Dedifferentiated amniotic fluid mesenchymal stem cell (primary cell): Measurements from ENCODE around the gene MARK1.

ENCODE experiments used
- DNase-seq: peaks from one replicate; pipeline ENCODE4 v3.0.0-alpha.2; 2016; ENCODE audit errors: extremely low spot score

Gene MARK1

DNA sequence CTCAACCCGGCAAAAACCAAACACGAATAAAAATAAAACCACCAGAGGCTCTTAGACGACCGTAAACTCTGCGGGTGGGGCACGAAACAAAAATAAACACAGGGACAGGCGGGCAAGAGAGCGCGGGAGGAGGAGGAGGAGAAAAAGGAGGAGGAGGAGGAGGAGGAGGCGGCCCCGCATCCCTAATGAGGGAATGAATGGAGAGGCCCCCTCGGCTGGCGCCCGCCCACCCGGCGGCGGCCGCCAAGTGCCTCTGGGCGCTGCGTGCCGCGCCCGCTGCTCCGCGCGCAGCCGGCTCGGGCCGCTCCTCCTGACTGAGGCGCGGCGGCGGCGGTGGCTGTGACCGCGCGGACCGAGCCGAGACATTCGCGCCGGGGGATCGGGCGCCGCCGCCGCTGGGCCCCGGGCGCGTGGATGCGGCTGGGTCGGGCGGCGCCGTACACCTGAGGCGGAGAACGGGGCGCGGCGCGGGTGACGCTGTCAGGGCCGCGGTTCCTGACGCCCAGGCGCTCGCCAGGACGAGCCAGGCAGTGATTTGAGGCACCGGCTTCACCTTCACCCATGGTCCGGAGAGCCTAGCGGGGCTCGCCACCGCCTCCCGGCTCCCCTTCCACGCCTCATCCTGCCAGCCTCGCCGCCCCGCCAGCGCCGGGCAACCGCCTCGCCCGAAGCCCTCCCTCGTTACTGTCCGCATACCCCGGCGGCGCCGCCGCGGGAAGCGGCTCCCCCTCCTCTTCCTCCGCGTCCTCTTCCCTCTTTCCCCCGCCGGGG lies at the start of gene MARK1:
TSS of gene MARK1 (plus strand) at position 229 of the 771 bp plus-strand sequence. CDS start 687 bp downstream, outside the sequence.
- peak; percentile 19 for DNase-seq

- DNase-seq: peak; percentile 50
These were observed 44.2 kb upstream of the MARK1 start for GRCh38 chr1:220483700-220484099.

- no peak for DNase-seq
These were observed 43.8 kb upstream of the MARK1 start for GRCh38 chr1:220484135-220484534.

- no peak for DNase-seq
These were observed 42.8 kb upstream of the MARK1 start for GRCh38 chr1:220485131-220485530.

DNA sequence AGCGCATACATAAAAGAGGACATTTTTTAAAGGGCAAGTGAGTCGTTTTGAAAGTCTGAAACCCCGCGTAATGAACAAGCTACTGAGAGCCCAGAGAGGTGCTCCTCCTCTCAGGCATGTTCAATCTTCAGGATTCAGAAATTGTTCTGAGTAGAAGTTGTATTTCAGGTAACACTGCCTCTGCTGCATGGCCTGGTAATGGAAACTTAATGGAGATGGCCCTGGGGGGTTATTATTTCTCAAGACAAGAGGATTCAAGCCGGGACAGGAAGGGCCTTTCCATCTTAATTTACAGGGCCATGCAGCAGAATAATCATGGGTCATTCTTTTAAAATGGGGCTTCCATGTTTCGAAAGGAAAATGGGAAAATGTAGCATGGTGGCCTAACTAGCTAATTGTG lies 42.1 kb upstream of the MARK1 start:
- no peak for DNase-seq

DNA sequence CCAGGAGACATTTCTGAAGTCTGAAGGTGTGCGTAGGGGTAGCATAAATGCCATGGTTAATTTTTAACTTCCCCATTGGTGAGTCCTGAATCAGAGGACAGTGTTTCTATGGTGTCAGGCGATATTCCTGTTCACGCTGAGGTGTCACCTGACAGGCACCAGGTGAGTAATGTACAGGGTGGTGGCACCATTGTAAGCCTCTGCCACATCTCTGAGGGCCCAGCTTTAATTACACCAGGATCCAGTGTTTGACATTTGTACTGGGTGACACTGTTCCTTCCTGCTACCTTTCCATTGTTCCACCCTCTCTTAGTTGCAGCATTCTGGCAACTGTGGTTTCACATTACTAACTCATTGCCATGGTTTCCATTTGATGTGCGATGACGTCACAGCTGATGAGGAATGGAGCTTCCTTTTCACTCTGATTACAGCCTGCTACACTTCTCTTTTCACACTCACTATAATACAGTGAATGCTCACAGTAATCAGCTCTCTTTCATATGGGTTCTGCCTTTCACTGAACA lies 40.6 kb upstream of the MARK1 start:
- DNase-seq: no peak

DNA sequence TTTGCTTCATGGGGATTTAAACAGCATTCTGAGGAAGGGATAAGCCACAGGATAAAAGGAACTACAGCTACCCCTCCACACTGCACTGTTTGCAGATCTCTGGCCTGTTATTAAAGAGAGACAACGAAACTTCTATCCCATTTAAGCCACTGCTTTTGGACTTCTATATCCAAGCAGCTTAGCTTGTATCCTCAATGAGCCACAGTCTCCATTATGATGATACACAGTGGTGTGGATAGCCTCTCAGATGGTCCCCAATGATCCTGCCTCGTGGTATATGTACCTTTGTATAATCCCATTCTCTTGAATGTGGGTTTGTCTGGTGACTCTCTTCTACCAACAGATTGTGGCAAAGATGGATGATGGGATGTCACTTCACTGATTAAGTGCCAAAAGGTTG lies 36.0 kb upstream of the MARK1 start:
- no peak for DNase-seq

GRCh38 chr1:220497220-220497947 lies 30.6 kb upstream of the MARK1 start:
- no peak for DNase-seq

GRCh38 chr1:220498188-220498587 lies 29.7 kb upstream of the MARK1 start:
- DNase-seq: no peak

DNA sequence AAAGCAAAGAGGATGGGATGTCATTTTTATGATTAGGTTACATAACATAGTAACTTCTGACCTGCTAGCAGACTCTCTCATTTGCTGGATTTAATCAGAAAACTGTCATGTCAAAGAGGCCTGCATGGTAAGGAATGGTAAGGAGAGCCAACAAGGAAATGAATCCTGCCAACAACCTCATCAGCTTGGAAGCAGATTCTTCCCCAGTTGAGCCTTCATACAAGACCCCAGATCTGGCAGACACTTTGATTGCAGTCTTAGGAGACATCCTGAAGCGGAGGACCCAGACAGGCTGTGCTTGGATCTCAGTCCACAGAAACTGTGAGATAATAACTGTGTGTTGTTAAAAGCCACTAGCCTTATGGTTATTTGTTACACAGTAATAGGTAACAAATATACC lies 27.6 kb upstream of the MARK1 start:
- DNase-seq: no peak

DNA sequence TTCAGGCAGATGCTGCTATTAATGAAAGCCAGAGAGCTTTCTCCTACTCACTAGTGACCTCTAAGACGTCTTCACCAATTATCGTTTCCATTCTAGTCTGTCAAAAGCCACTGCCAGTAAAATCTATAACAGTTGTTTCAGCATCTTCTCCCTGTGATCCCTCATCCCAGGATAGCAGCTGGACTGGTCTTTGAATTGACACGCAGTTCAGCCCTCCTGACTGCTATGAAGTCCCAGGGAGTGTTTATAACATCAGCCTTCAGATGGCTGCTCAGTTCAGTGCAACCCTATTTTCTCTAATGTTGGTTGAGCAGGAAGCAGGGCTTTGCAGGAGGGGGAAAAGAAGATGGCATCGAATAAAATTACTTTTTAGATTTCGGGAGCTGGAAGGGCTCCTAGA lies 23.6 kb upstream of the MARK1 start:
- DNase-seq: no peak

GRCh38 chr1:220507085-220507484 lies 20.9 kb upstream of the MARK1 start:
- DNase-seq: no peak

- no peak for DNase-seq
These were observed 16.8 kb upstream of the MARK1 start for GRCh38 chr1:220511179-220511578.

DNA sequence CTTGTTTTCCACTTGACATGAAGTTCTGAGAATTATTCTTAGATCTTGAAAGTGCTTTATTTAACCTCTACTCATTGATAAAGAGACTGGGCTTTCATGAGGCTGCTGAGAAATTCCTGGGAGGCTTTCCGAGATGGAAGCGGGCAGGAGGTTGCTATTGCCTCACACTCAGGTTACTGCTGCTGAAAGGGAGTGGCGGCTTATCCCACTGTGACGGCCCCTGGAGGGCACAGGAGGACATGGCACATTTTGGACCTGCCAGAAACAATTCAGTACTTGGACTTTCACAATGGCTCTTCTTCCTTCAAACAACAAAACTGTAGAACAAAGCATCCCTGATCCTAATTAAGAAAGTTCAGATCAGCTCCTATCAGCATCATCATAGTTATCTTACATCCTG lies 16.2 kb upstream of the MARK1 start:
- DNase-seq: no peak

- no peak for DNase-seq
These were observed 14.1 kb upstream of the MARK1 start for GRCh38 chr1:220513834-220514233.

DNA sequence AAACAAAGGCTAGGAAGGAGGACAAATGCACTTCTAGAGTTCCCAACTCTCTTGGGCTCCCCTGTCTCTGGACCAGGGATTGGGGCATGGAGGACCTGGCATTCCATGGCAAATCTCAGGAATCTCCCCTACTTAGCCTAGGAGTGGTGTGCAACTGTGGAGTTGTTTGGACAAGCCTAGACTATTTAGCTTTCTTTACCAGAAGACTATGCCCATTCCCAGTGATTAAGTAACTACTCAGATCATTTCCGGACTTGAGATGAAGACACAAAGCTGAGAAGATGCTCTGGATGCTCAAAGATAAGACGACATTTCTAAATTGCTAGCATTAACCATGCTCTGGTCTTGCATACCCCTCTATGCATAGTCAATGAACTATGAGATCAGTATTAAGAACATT lies 13.7 kb upstream of the MARK1 start:
- no peak for DNase-seq

GRCh38 chr1:220516014-220516721 lies 11.8 kb upstream of the MARK1 start:
- no peak for DNase-seq

- no peak for DNase-seq
These were observed 11.3 kb upstream of the MARK1 start for GRCh38 chr1:220516722-220517042.

GRCh38 chr1:220521778-220522177 lies 6.2 kb upstream of the MARK1 start:
- no peak for DNase-seq

- no peak for DNase-seq
These were observed 1.6 kb upstream of the MARK1 start for GRCh38 chr1:220526294-220526693.

DNA sequence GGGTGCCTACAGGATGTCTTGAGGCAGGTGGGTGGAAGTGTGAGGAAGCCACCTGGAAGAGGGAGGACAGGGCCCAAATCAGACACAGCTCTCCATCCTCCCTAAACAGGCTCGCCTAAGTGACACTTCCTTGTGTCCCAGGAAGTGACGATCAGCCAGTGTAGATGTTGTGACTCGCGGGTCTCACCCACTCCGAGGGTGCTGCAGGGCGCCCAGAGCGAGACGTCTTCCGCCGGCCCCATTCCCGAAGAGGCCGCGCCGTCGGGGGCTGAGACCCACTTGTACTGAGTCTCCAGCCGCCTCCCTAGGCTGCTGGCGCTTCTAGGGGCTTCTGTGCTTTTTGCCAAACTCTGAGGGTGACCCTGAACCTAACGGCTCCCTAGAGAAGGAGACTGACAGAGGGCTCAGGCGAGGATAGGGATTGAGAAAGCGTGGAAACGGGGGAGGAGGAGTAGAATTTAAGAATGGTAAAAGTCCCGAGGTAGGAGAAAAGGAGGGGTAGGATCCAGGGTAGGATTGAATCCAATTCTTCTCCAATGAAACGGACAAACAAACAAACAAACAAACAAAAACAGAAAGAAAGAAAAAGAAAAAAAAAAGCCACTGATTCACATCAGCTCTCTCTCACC lies 543 bp upstream of the MARK1 start:
- no peak for DNase-seq
